Measurements from ENCODE around the gene COQ3. TPM values are rescaled to one million over a fixed set of nuclear protein-coding genes. Genes with fewer than 3 reads are reported as not detected.

The COQ3 gene
- total RNA-seq, 1 experiment from 2014 or later: 14.4 TPM

DNA sequence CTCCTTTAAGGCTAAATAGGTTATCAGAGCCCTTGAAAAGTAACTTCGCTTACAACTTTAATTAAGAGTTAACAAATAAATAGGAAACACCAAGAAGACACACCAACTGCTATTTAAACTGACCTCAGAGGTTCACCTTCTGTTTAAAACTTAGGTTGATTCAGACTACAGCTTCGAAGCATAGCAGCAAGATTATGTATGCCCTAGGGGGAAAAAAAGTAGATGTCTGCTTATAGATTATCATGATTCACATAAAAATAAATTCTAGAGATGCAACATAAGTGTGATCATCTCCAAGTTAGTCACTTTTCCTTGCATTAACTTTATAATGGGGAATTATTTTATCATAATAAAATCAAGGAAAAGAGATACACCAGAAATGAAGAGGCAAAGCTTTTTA, 22.2 kb upstream of the COQ3 start:
- Histone ChIP-seq H3K9me2 (ENCODE audit: insufficient read depth) (no peaks in the 10 kb centered on the region), H3K4me1 (replicated peaks; ENCODE audit: insufficient read depth) (no peaks in the 10 kb centered on the region), H3F3A (ENCODE audit: insufficient read depth, low read depth) (no peaks in the 10 kb centered on the region), H3K27me3 (ENCODE audit: insufficient read depth, low read depth) (no peaks in the 10 kb centered on the region), H3K4me3 (no peak overlapping the region), H3K79me2 (ENCODE audit: low read depth) (peaks cover 98% of the 10 kb centered on the region), H3K36me3 (ENCODE audit: low read depth) (peaks cover 25% of the 10 kb centered on the region), H3K9me3 (ENCODE audit: insufficient read depth, low read depth) (no peaks in the 10 kb centered on the region), H4K20me1 (ENCODE audit: insufficient read depth) (peaks cover 94% of the 10 kb centered on the region), H3K4me2 (no peak overlapping the region), H3K27ac (no peak overlapping the region), H2AFZ (no peak overlapping the region)
- BruUV-seq (replicated peaks): no TSS peak
- intact Hi-C loops (cut with micrococcal nuclease; ENCODE audit: unreplicated experiment): no loop called here
- DNase-seq: no peak
- TF ChIP-seq, protein P1, sequence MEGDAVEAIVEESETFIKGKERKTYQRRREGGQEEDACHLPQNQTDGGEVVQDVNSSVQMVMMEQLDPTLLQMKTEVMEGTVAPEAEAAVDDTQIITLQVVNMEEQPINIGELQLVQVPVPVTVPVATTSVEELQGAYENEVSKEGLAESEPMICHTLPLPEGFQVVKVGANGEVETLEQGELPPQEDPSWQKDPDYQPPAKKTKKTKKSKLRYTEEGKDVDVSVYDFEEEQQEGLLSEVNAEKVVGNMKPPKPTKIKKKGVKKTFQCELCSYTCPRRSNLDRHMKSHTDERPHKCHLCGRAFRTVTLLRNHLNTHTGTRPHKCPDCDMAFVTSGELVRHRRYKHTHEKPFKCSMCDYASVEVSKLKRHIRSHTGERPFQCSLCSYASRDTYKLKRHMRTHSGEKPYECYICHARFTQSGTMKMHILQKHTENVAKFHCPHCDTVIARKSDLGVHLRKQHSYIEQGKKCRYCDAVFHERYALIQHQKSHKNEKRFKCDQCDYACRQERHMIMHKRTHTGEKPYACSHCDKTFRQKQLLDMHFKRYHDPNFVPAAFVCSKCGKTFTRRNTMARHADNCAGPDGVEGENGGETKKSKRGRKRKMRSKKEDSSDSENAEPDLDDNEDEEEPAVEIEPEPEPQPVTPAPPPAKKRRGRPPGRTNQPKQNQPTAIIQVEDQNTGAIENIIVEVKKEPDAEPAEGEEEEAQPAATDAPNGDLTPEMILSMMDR (conservative IDR thresholded peaks at IDR 0.05): no peak
- TF ChIP-seq EZH2 (IDR thresholded peaks at IDR 0.05; ENCODE audit: low read depth): no peak
- POLR2A ChIA-PET (ENCODE audit: unreplicated experiment): no interaction called here
- CTCF ChIA-PET: no interaction called here

DNA sequence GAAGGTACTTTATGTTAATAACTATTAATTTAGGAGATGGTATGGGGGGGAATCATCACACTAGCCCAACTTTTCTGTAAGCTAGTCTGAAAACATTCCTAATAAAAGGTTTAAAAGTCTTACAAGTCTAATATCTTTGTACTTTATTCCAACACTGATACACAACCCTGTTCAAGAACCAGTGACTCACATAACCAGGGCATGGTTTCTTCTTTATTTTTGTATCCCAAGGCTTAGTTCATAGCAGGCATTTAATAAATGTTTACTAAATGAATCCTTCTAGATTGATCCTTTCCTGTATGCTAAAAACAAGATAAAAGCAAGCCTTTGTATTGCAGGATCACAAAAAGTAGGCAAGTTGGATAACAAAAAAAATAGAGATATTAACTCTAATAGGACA, 21.5 kb upstream of the COQ3 start:
- Histone ChIP-seq H3K4me3 (no peak overlapping the region), H3K9me2 (ENCODE audit: insufficient read depth) (no peaks in the 10 kb centered on the region), H3K4me1 (replicated peaks; ENCODE audit: insufficient read depth) (no peaks in the 10 kb centered on the region), H3K36me3 (ENCODE audit: low read depth) (peaks cover 32% of the 10 kb centered on the region), H2AFZ (no peak overlapping the region), H3K27me3 (ENCODE audit: insufficient read depth, low read depth) (no peaks in the 10 kb centered on the region), H3K4me2 (no peak overlapping the region), H3K79me2 (ENCODE audit: low read depth) (peaks cover 93% of the 10 kb centered on the region), H3K27ac (no peak overlapping the region), H3K9me3 (ENCODE audit: insufficient read depth, low read depth) (no peaks in the 10 kb centered on the region), H4K20me1 (ENCODE audit: insufficient read depth) (peaks cover 90% of the 10 kb centered on the region), H3F3A (ENCODE audit: insufficient read depth, low read depth) (no peaks in the 10 kb centered on the region)
- ChIA-PET CTCF (no interaction called here), POLR2A (ENCODE audit: unreplicated experiment) (no interaction called here)
- TF ChIP-seq, protein P1 (conservative IDR thresholded peaks at IDR 0.05): no peak
- TF ChIP-seq EZH2 (IDR thresholded peaks at IDR 0.05; ENCODE audit: low read depth): no peak
- no peak for DNase-seq
- intact Hi-C loops (cut with micrococcal nuclease; ENCODE audit: unreplicated experiment): no loop called here
- no TSS peak for BruUV-seq (replicated peaks)

DNA sequence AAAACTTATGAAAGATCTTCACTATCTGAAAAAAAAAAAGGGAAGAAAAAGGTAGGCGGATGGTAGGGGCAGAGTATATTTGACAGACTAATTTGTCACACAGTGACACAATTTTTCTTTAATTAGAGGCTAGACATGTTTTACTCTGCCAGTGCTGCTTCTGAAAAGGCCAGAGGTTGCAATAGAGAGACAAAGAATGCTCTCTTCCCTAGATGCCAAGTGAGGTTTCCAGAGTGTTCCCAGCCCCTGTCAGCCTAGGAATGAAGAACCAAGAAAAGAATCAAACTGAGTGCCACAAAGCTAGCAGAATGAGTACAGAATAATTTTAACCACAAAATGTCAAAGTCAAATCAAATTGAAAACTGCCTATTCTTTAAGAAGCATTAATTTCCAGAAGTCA, 18.1 kb upstream of the COQ3 start:
- intact Hi-C loops (cut with micrococcal nuclease; ENCODE audit: unreplicated experiment): no loop called here
- no peak overlapping the region for H2AFZ ChIP-seq
- H3K27me3 ChIP-seq (ENCODE audit: insufficient read depth, low read depth): no peaks in the 10 kb centered on the region
- H3K9me2 ChIP-seq (ENCODE audit: insufficient read depth): no peaks in the 10 kb centered on the region
- no TSS peak for BruUV-seq (replicated peaks)
- ChIA-PET CTCF (no interaction called here), POLR2A (ENCODE audit: unreplicated experiment) (no interaction called here)
- H3K4me2 ChIP-seq: no peak overlapping the region
- peaks cover 43% of the 10 kb centered on the region for H3K36me3 ChIP-seq (ENCODE audit: low read depth)
- no peak for DNase-seq
- TF ChIP-seq EZH2 (IDR thresholded peaks at IDR 0.05; ENCODE audit: low read depth): no peak
- TF ChIP-seq, protein P1 (conservative IDR thresholded peaks at IDR 0.05): no peak
- no peaks in the 10 kb centered on the region for H3K9me3 ChIP-seq (ENCODE audit: insufficient read depth, low read depth)
- H4K20me1 ChIP-seq (ENCODE audit: insufficient read depth): peaks cover 68% of the 10 kb centered on the region
- H3K27ac ChIP-seq: no peak overlapping the region
- no peaks in the 10 kb centered on the region for H3F3A ChIP-seq (ENCODE audit: insufficient read depth, low read depth)
- no peaks in the 10 kb centered on the region for H3K4me1 ChIP-seq (replicated peaks; ENCODE audit: insufficient read depth)
- peaks cover 62% of the 10 kb centered on the region for H3K79me2 ChIP-seq (ENCODE audit: low read depth)
- H3K4me3 ChIP-seq: no peak overlapping the region

Measured in PC-9 (cell line).